Measurements from ENCODE around the gene YWHAE. TPM values are rescaled to one million over a fixed set of nuclear protein-coding genes. Genes with fewer than 3 reads are reported as not detected.

Gene YWHAE
- total and polyA plus RNA-seq, 9 of the 15 experiments (the other 6 are each of a cell fraction or from before 2014, with no cell fraction given): 184 to 727 (median 448) TPM

DNA sequence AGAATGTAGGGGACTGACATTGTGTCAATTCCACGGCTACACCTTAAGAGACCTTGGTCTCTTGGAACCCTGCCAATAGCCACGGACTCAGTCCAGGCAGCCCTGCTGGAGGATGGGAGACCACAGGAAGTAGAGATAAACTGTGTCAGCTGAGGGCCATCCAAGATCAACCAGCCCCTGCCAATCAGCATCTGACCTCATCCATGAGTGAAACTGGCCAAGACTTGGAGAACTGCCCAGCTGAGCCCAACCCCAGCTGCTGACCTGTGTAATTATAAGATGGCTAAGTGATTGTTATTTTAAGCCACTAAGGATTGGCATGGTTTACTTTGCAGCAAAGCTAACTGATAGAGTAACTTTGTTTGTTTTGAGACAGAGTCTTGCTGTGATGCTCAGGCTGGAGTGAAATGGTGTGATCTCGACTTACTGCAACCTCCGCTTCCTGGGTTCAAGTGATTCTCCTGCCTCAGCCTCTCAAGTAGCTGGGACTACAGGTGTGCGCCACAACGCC is 13.3 kb upstream of the YWHAE start (continued):
- TF ChIP-seq, protein P1, sequence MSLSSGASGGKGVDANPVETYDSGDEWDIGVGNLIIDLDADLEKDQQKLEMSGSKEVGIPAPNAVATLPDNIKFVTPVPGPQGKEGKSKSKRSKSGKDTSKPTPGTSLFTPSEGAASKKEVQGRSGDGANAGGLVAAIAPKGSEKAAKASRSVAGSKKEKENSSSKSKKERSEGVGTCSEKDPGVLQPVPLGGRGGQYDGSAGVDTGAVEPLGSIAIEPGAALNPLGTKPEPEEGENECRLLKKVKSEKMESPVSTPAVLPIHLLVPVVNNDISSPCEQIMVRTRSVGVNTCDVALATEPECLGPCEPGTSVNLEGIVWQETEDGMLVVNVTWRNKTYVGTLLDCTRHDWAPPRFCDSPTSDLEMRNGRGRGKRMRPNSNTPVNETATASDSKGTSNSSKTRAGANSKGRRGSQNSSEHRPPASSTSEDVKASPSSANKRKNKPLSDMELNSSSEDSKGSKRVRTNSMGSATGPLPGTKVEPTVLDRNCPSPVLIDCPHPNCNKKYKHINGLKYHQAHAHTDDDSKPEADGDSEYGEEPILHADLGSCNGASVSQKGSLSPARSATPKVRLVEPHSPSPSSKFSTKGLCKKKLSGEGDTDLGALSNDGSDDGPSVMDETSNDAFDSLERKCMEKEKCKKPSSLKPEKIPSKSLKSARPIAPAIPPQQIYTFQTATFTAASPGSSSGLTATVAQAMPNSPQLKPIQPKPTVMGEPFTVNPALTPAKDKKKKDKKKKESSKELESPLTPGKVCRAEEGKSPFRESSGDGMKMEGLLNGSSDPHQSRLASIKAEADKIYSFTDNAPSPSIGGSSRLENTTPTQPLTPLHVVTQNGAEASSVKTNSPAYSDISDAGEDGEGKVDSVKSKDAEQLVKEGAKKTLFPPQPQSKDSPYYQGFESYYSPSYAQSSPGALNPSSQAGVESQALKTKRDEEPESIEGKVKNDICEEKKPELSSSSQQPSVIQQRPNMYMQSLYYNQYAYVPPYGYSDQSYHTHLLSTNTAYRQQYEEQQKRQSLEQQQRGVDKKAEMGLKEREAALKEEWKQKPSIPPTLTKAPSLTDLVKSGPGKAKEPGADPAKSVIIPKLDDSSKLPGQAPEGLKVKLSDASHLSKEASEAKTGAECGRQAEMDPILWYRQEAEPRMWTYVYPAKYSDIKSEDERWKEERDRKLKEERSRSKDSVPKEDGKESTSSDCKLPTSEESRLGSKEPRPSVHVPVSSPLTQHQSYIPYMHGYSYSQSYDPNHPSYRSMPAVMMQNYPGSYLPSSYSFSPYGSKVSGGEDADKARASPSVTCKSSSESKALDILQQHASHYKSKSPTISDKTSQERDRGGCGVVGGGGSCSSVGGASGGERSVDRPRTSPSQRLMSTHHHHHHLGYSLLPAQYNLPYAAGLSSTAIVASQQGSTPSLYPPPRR (CRISPR knock-in tag; IDR thresholded peaks at IDR 0.05; ENCODE audit: borderline replicate concordance): no peak
- no peak for TF ChIP-seq EGR1 (conservative IDR thresholded peaks at IDR 0.05)
- TF ChIP-seq ZNF644 (tag; IDR thresholded peaks at IDR 0.05; ENCODE audit: low read depth): no peak
- no peak for TF ChIP-seq PREB (CRISPR knock-in tag; IDR thresholded peaks at IDR 0.05)
- no peak for TF ChIP-seq CREB3 (tag; conservative IDR thresholded peaks at IDR 0.05; ENCODE audit: low read depth)
- TF ChIP-seq FOXM1 (IDR thresholded peaks at IDR 0.05; ENCODE audit: low read depth): no peak
- TF ChIP-seq FOXM1 (CRISPR knock-in tag; IDR thresholded peaks at IDR 0.05; ENCODE audit: low read depth): no peak
- no peak for TF ChIP-seq CREBBP (IDR thresholded peaks at IDR 0.05; ENCODE audit: low read depth, low read length)
- TF ChIP-seq FOXK2 (conservative IDR thresholded peaks at IDR 0.05 in 1 of 2, IDR thresholded peaks at IDR 0.05 in 1 of 2; ENCODE audit: low read depth in 2 of 2): no peak
- TF ChIP-seq MTA1 (IDR thresholded peaks at IDR 0.05; ENCODE audit: borderline replicate concordance): no peak
- TF ChIP-seq ZNF589 (CRISPR knock-in tag; IDR thresholded peaks at IDR 0.05; ENCODE audit: low read depth): no peak
- no peak for TF ChIP-seq FOXJ2 (tag; IDR thresholded peaks at IDR 0.05)
- TF ChIP-seq, protein P2, sequence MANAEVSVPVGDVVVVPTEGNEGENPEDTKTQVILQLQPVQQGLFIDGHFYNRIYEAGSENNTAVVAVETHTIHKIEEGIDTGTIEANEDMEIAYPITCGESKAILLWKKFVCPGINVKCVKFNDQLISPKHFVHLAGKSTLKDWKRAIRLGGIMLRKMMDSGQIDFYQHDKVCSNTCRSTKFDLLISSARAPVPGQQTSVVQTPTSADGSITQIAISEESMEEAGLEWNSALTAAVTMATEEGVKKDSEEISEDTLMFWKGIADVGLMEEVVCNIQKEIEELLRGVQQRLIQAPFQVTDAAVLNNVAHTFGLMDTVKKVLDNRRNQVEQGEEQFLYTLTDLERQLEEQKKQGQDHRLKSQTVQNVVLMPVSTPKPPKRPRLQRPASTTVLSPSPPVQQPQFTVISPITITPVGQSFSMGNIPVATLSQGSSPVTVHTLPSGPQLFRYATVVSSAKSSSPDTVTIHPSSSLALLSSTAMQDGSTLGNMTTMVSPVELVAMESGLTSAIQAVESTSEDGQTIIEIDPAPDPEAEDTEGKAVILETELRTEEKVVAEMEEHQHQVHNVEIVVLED (CRISPR knock-in tag; IDR thresholded peaks at IDR 0.05): no peak
- peak in 1 of 2 experiments; percentile 61; a peak in 2 of 4 replicates for TF ChIP-seq RCOR1 (IDR thresholded peaks at IDR 0.05; ENCODE audit: borderline replicate concordance in 1 of 2, low read depth in 2 of 2, low read length in 2 of 2)
- TF ChIP-seq ATF7 (IDR thresholded peaks at IDR 0.05): peak; percentile 80
- TF ChIP-seq ADNP (tag; IDR thresholded peaks at IDR 0.05): no peak
- TF ChIP-seq E2F5 (CRISPR knock-in tag; IDR thresholded peaks at IDR 0.05): no peak
- TF ChIP-seq NUFIP1 (IDR thresholded peaks at IDR 0.05; ENCODE audit: partially characterized antibody): no peak
- TF ChIP-seq RB1 (IDR thresholded peaks at IDR 0.05; ENCODE audit: low read depth): no peak
- TF ChIP-seq ZNF165 (CRISPR knock-in tag; IDR thresholded peaks at IDR 0.05; ENCODE audit: borderline replicate concordance): no peak

Data from K562 (cell line).